Parathyroid adenoma (tissue), 2 donors: ENCODE measurements around the gene ARRB2.

Source experiments
- H2AFZ ChIP-seq: fragments of 300-600 bp; sonication (generic); one replicate; pipeline ENCODE4 v1.7.0; 2017; ENCODE audit warnings: antibody characterized with exemption, mild to moderate bottlenecking
- H3K27ac ChIP-seq: fragments of 300-600 bp; sonication (generic); one replicate; pipeline ENCODE4 v1.7.0; 2017
- H3K27me3 ChIP-seq: fragments of 300-600 bp; sonication (generic); one replicate; pipeline ENCODE4 v1.7.0; 2017; ENCODE audit warnings: low read length; ENCODE audit not compliant: control insufficient read depth, insufficient read depth
- H3K36me3 ChIP-seq: fragments of 300-600 bp; sonication (generic); one replicate; pipeline ENCODE4 v1.7.0; 2017; ENCODE audit warnings: low read length; ENCODE audit not compliant: control insufficient read depth, insufficient read depth
- H3K4me1 ChIP-seq: fragments of 300-600 bp; sonication (generic); one replicate; pipeline ENCODE4 v1.7.0; 2017; ENCODE audit warnings: control low read depth
- H3K4me2 ChIP-seq: fragments of 300-600 bp; sonication (generic); one replicate; pipeline ENCODE4 v1.7.0; 2017; ENCODE audit warnings: low read length
- H3K4me3 ChIP-seq: fragments of 300-600 bp; sonication (generic); one replicate; pipeline ENCODE4 v1.7.0; 2017; ENCODE audit warnings: low read depth, low read length
- H3K79me2 ChIP-seq: fragments of 300-600 bp; sonication (generic); one replicate; pipeline ENCODE4 v1.7.0; 2017; ENCODE audit warnings: control low read depth
- H3K9ac ChIP-seq: fragments of 300-600 bp; sonication (generic); one replicate; pipeline ENCODE4 v1.7.0; 2017; ENCODE audit warnings: mild to moderate bottlenecking
- H3K9me3 ChIP-seq: fragments of 300-600 bp; sonication (generic); one replicate; pipeline ENCODE4 v1.7.0; 2017; ENCODE audit warnings: low read length; ENCODE audit not compliant: control insufficient read depth
- TF ChIP-seq, protein P1 (sequence below): fragments of 300-600 bp; sonication (generic); IDR thresholded peaks from one replicate; pipeline ENCODE4 v1.7.0; 2017; ENCODE audit warnings: antibody characterized with exemption, mild to moderate bottlenecking
- donor health status: primary hyperparathyroidism.

The ARRB2 gene

DNA sequence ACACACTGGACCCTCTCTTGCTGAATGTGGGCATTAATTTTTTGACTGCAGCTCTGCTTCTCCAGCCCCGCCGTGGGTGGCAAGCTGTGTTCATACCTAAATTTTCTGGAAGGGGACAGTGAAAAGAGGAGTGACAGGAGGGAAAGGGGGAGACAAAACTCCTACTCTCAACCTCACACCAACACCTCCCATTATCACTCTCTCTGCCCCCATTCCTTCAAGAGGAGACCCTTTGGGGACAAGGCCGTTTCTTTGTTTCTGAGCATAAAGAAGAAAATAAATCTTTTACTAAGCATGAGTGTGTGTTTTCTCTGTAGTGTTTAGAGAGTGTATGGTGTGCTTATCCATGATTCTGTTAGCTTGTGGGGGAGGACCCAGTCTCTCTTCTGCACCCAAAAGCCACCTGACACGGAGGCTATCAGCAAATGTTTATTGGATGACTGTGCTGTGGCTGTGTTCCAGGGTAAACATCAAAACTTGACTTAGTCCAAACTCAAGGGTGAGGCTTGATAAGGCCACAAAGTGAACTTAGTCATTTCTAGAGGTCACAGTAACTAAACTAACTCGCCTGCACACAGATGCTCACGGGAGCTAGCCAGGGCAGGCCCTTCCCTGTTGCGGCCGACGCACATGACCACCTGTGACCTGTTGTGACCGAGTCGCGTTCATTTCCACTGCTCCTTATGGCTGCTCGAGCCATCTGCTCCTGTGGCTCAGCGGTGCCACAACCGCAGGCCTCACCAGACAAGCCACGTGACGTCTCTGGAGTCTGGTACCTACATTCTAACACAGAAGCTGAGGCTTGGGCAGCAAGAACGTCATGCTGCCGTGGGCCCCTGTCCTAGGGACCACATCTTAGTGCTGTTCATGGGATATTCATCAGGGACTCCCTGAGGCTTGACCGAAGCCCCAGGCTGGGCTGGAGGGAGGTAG lies 11.0 kb downstream of the ARRB2 start:
- no peak overlapping the region for H3K9ac ChIP-seq
- no peak overlapping the region for H3K4me3 ChIP-seq
- TF ChIP-seq, protein P1, sequence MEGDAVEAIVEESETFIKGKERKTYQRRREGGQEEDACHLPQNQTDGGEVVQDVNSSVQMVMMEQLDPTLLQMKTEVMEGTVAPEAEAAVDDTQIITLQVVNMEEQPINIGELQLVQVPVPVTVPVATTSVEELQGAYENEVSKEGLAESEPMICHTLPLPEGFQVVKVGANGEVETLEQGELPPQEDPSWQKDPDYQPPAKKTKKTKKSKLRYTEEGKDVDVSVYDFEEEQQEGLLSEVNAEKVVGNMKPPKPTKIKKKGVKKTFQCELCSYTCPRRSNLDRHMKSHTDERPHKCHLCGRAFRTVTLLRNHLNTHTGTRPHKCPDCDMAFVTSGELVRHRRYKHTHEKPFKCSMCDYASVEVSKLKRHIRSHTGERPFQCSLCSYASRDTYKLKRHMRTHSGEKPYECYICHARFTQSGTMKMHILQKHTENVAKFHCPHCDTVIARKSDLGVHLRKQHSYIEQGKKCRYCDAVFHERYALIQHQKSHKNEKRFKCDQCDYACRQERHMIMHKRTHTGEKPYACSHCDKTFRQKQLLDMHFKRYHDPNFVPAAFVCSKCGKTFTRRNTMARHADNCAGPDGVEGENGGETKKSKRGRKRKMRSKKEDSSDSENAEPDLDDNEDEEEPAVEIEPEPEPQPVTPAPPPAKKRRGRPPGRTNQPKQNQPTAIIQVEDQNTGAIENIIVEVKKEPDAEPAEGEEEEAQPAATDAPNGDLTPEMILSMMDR, result no peak
- no peaks in the 10 kb centered on the region for H3K36me3 ChIP-seq
- H3K27ac ChIP-seq, result no peak overlapping the region
- H3K27me3 ChIP-seq, result no peaks in the 10 kb centered on the region
- no peaks in the 10 kb centered on the region for H3K79me2 ChIP-seq
- H3K9me3 ChIP-seq, result no peaks in the 10 kb centered on the region
- H3K4me2 ChIP-seq, result no peak overlapping the region
- H2AFZ ChIP-seq, result no peak overlapping the region
- H3K4me1 ChIP-seq, result no peaks in the 10 kb centered on the region

DNA sequence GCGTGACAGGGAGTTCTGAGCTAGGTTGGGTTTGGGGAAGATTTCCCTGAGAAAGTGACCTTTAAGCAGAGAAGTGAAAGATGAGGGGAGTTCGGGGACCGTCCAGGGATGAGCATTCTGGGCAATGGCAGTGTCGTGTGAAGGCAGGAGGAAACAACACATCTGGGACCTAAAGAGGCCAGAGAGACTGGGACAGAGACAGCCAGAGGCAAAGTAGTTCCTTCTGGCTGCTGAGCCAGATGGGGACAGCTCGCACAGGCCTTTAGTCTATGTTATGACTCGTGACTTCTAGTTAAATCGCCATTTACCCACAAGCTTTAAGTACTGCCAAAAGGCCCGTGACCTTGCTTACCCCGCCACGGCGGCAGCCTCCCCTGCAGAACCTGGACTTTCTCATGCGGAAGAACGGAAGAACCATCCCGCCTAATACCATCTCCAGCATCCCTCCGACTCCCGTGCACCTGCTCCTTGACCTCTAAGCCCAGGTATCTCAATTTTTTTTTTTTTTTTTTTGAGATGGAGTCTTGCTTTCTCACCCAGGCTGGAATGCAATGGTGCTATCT lies 12.3 kb downstream of the ARRB2 start:
- no peaks in the 10 kb centered on the region for H3K4me1 ChIP-seq
- H3K9me3 ChIP-seq, result no peaks in the 10 kb centered on the region
- no peak overlapping the region for H3K27ac ChIP-seq
- no peaks in the 10 kb centered on the region for H3K79me2 ChIP-seq
- H2AFZ ChIP-seq, result no peak overlapping the region
- H3K9ac ChIP-seq, result no peak overlapping the region
- no peaks in the 10 kb centered on the region for H3K36me3 ChIP-seq
- TF ChIP-seq, protein P1, result no peak
- no peak overlapping the region for H3K4me3 ChIP-seq
- no peaks in the 10 kb centered on the region for H3K27me3 ChIP-seq
- no peak overlapping the region for H3K4me2 ChIP-seq

DNA sequence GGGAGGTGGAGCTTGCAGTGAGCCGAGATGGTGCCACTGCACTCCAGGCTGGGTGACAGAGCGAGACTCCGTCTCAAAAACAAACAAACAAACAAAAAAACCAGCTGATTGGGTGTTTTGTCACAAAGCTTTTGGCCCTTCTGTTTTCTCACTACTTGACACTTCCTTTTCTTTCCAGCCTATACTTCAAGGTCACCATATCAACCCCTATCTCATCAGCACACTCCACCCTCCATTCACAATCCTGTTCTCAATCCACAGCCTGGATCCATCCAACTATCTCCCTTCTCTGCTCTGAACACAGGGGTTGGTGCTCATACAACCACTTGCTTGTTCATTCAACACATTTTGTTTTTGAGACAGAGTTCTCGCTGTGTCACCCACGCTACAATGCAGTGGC lies 14.2 kb downstream of the ARRB2 start:
- Histone ChIP-seq H3K9ac (no peak overlapping the region), H3K9me3 (no peaks in the 10 kb centered on the region), H3K36me3 (no peaks in the 10 kb centered on the region), H3K4me3 (no peak overlapping the region), H3K4me1 (no peaks in the 10 kb centered on the region), H3K27ac (no peak overlapping the region), H3K4me2 (no peak overlapping the region), H2AFZ (no peak overlapping the region), H3K79me2 (no peaks in the 10 kb centered on the region), H3K27me3 (no peaks in the 10 kb centered on the region)
- TF ChIP-seq, protein P1, result no peak

DNA sequence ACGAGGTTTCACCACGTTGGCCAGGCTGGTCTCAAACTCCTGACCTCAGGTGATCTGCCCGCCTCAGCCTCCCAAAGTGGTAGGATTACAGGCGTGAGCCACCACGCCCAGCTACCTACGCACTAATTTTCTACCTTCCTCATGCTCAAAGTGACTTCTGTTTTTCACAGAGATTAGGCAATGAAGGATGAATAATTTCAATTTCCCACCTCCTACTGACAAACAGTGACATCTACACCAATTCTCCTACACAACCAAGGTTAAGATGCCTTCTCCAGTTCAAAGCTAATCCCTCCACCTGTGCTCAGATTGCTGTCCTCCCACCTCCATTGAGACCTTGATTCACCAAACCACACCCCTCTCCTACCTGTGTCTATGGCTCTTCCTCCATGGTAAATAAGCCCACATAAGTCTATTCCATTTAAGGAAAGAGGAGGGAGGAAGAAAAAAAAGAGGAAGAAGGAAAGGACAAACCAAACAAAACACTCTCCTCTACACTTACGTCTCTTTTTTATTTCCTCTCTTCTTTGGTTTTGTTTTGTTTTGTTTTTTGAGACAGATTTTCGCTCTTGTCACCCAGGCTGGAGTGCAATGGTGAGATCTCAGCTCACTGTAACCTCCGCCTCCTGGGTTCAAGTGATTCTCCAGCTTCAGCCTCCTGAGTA lies 15.3 kb downstream of the ARRB2 start:
- Histone ChIP-seq H2AFZ (no peak overlapping the region), H3K4me2 (no peak overlapping the region), H3K4me1 (no peaks in the 10 kb centered on the region), H3K9me3 (no peaks in the 10 kb centered on the region), H3K79me2 (no peaks in the 10 kb centered on the region), H3K9ac (no peak overlapping the region), H3K4me3 (no peak overlapping the region), H3K27me3 (no peaks in the 10 kb centered on the region), H3K36me3 (no peaks in the 10 kb centered on the region), H3K27ac (no peak overlapping the region)
- TF ChIP-seq, protein P1, result no peak
